ENCODE results near the gene SNRNP48. TPM values are rescaled to one million over a fixed set of nuclear protein-coding genes. Genes with fewer than 3 reads are reported as not detected.
A peak's percentile ranks its signal among the peaks of the same experiment; 100 is the strongest.

SNRNP48 gene
- total and polyA plus RNA-seq, 2 experiments from 2014 or later = 11.5 to 13.1 TPM

GRCh38 chr6:7594579-7595125 is 4.7 kb downstream of the SNRNP48 start:
- H3K4me3 ChIP-seq = no peak overlapping the region
- peaks cover 2% of the 10 kb centered on the region; the same call in 1 of the 2 replicates for H3F3A ChIP-seq (ENCODE audit: insufficient read depth)
- H3K9ac ChIP-seq = 0 out of 2 replicates have a peak overlapping the region, but pooled peaks have one; percentile 10
- H3K4me1 ChIP-seq (ENCODE audit: insufficient read depth) = peaks cover 17% of the 10 kb centered on the region; the same call in 1 of the 2 replicates
- WGBS, 2 experiments (ENCODE audit: low coverage in 1 of 2, low lambda C conversion rate in 2 of 2, missing lambda C conversion rate in 2 of 2) = 84 to 87% methylated on average over 4 of the region's 4 CpGs
- no peak overlapping the region for H3K4me2 ChIP-seq (ENCODE audit: unreplicated experiment)
- H3K27ac ChIP-seq = no peak overlapping the region
- peaks cover 43% of the 10 kb centered on the region for H3K36me3 ChIP-seq (ENCODE audit: low read depth)
- H4K20me1 ChIP-seq (ENCODE audit: insufficient read depth) = no peaks in the 10 kb centered on the region; the same call in 1 of the 2 replicates
- no peaks in the 10 kb centered on the region for H3K27me3 ChIP-seq (replicated peaks; ENCODE audit: insufficient read depth)
- in situ Hi-C loops (cut with MboI) = no loop called here
- H2AFZ ChIP-seq = no peak overlapping the region
- no peaks in the 10 kb centered on the region for H3K9me2 ChIP-seq (ENCODE audit: insufficient read depth)
- DNase-seq = peak; percentile 20
- TF ChIP-seq EZH2phosphoT487 (IDR thresholded peaks at IDR 0.05; ENCODE audit: insufficient read depth, low read depth) (no peak), EZH2 (IDR thresholded peaks at IDR 0.05; ENCODE audit: insufficient read depth, poor library complexity, severe bottlenecking) (no peak)
- no peaks in the 10 kb centered on the region for H3K9me3 ChIP-seq (ENCODE audit: low read depth)
- peaks cover 85% of the 10 kb centered on the region for H3K79me2 ChIP-seq (ENCODE audit: insufficient read depth)

GRCh38 chr6:7604003-7604402 is 14.0 kb downstream of the SNRNP48 start:
- in situ Hi-C loops (cut with MboI) = loop anchor here (25.0 kb wide), 1 partner anchor 917 kb away; no protein-coding TSS in a partner anchor

GRCh38 chr6:7604506-7604905 is 14.5 kb downstream of the SNRNP48 start:
- Histone ChIP-seq H2AFZ (no peak overlapping the region), H4K20me1 (ENCODE audit: insufficient read depth) (no peaks in the 10 kb centered on the region), H3K36me3 (ENCODE audit: low read depth) (peaks cover 92% of the 10 kb centered on the region), H3K9me3 (ENCODE audit: low read depth) (no peaks in the 10 kb centered on the region), H3K9me2 (ENCODE audit: insufficient read depth) (no peaks in the 10 kb centered on the region), H3K27me3 (replicated peaks; ENCODE audit: insufficient read depth) (no peaks in the 10 kb centered on the region), H3K79me2 (ENCODE audit: insufficient read depth) (peaks cover 30% of the 10 kb centered on the region; the same call in 1 of the 2 replicates), H3F3A (ENCODE audit: insufficient read depth) (no peaks in the 10 kb centered on the region), H3K9ac (no peak overlapping the region), H3K4me2 (ENCODE audit: unreplicated experiment) (no peak overlapping the region), H3K4me1 (ENCODE audit: insufficient read depth) (no peaks in the 10 kb centered on the region), H3K27ac (no peak overlapping the region), H3K4me3 (no peak overlapping the region)
- WGBS, 2 experiments (ENCODE audit: low coverage in 1 of 2, low lambda C conversion rate in 2 of 2, missing lambda C conversion rate in 2 of 2) = 97 to 100% methylated on average over 2 of the region's 2 CpGs
- in situ Hi-C loops (cut with MboI) = loop anchor here (25.0 kb wide), 1 partner anchor 917 kb away; no protein-coding TSS in a partner anchor
- DNase-seq = no peak
- TF ChIP-seq EZH2phosphoT487 (IDR thresholded peaks at IDR 0.05; ENCODE audit: insufficient read depth, low read depth) (no peak), EZH2 (IDR thresholded peaks at IDR 0.05; ENCODE audit: insufficient read depth, poor library complexity, severe bottlenecking) (no peak)

More at GRCh38 chr6:7604003-7604402, 14.0 kb downstream of the SNRNP48 start:
- H3K9ac ChIP-seq = no peak overlapping the region
- H3K4me2 ChIP-seq (ENCODE audit: unreplicated experiment) = no peak overlapping the region
- no peaks in the 10 kb centered on the region for H3K9me2 ChIP-seq (ENCODE audit: insufficient read depth)
- no peaks in the 10 kb centered on the region for H3K27me3 ChIP-seq (replicated peaks; ENCODE audit: insufficient read depth)
- DNase-seq = no peak
- no peak overlapping the region for H3K4me3 ChIP-seq
- no peak overlapping the region for H3K27ac ChIP-seq
- H4K20me1 ChIP-seq (ENCODE audit: insufficient read depth) = no peaks in the 10 kb centered on the region
- no peaks in the 10 kb centered on the region for H3K4me1 ChIP-seq (ENCODE audit: insufficient read depth)
- TF ChIP-seq EZH2phosphoT487 (IDR thresholded peaks at IDR 0.05; ENCODE audit: insufficient read depth, low read depth) (no peak), EZH2 (IDR thresholded peaks at IDR 0.05; ENCODE audit: insufficient read depth, poor library complexity, severe bottlenecking) (no peak)
- peaks cover 35% of the 10 kb centered on the region for H3K79me2 ChIP-seq (ENCODE audit: insufficient read depth)
- H2AFZ ChIP-seq = no peak overlapping the region
- 90 to 91% methylated on average over 4 of the region's 4 CpGs for WGBS, 2 experiments (ENCODE audit: low coverage in 1 of 2, low lambda C conversion rate in 2 of 2, missing lambda C conversion rate in 2 of 2)
- H3K36me3 ChIP-seq (ENCODE audit: low read depth) = peaks cover 95% of the 10 kb centered on the region
- H3F3A ChIP-seq (ENCODE audit: insufficient read depth) = no peaks in the 10 kb centered on the region
- no peaks in the 10 kb centered on the region for H3K9me3 ChIP-seq (ENCODE audit: low read depth)

- Histone ChIP-seq H3K9me2 (ENCODE audit: insufficient read depth) (no peaks in the 10 kb centered on the region), H3K9me3 (ENCODE audit: low read depth) (no peaks in the 10 kb centered on the region), H3K4me3 (peak overlapping the region; percentile 56), H2AFZ (no peak overlapping the region), H4K20me1 (ENCODE audit: insufficient read depth) (no peaks in the 10 kb centered on the region), H3K27ac (no peak overlapping the region), H3K4me2 (ENCODE audit: unreplicated experiment) (peak overlapping the region; percentile 50), H3F3A (ENCODE audit: insufficient read depth) (peaks cover 18% of the 10 kb centered on the region), H3K79me2 (ENCODE audit: insufficient read depth) (no peaks in the 10 kb centered on the region), H3K9ac (peak overlapping the region; percentile 23; the same call in 1 of the 2 replicates), H3K4me1 (ENCODE audit: insufficient read depth) (peaks cover 19% of the 10 kb centered on the region), H3K36me3 (ENCODE audit: low read depth) (0 out of 2 replicates have a peak, but pooled peaks cover 2% of the 10 kb centered on the region), H3K27me3 (replicated peaks; ENCODE audit: insufficient read depth) (no peaks in the 10 kb centered on the region)
- TF ChIP-seq EZH2 (IDR thresholded peaks at IDR 0.05; ENCODE audit: insufficient read depth, poor library complexity, severe bottlenecking) = no peak
- no peak for TF ChIP-seq EZH2phosphoT487 (IDR thresholded peaks at IDR 0.05; ENCODE audit: insufficient read depth, low read depth)
- 26 to 28% methylated on average over 7 of the region's 7 CpGs for WGBS, 2 experiments (ENCODE audit: low coverage in 1 of 2, low lambda C conversion rate in 2 of 2, missing lambda C conversion rate in 2 of 2)
- peak; percentile 75 for DNase-seq
- in situ Hi-C loops (cut with MboI) = loop anchor here (10.0 to 25.0 kb wide), 2 partner anchors 341 to 928 kb away; no protein-coding TSS in a partner anchor
Observed at GRCh38 chr6:7615611-7616383, 25.8 kb downstream of the SNRNP48 start.
